GM23338 (cell line): ENCODE results near the gene RNU7-1. TPM values are rescaled to one million over a fixed set of nuclear protein-coding genes. Genes with fewer than 3 reads are reported as not detected.

ENCODE experiments used
- ATAC-seq: fragments of 200-7000 bp; cut with Tn5 transposase; 3 replicates; pipeline ENCODE4 v1.9.1; 2020
- DNase-seq: peaks from one replicate; pipeline ENCODE4 v3.0.0-alpha.2; 2015; ENCODE audit warnings: low spot score
- H2AFZ ChIP-seq: fragments of 200-600 bp; sonication (generic); 2 replicates; pipeline ENCODE4 v1.8.0; 2016; ENCODE audit warnings: antibody characterized with exemption, mild to moderate bottlenecking, moderate library complexity
- H3F3A ChIP-seq: fragments of 200-600 bp; sonication (generic); replicated peaks from 2 replicates; pipeline ENCODE4 v1.8.0; 2017; ENCODE audit warnings: antibody characterized with exemption, mixed run types, low read depth
- H3K27ac ChIP-seq: fragments of 200-600 bp; sonication (generic); 2 replicates; pipeline ENCODE4 v1.6.1; 2016; ENCODE audit warnings: low read depth
- H3K27me3 ChIP-seq: fragments of 200-600 bp; sonication (generic); 2 replicates; pipeline ENCODE4 v1.8.0; 2016; ENCODE audit warnings: mild to moderate bottlenecking, mixed run types, moderate library complexity; ENCODE audit not compliant: insufficient read depth
- H3K36me3 ChIP-seq: fragments of 200-600 bp; sonication (generic); 2 replicates; pipeline ENCODE4 v1.8.0; 2016; ENCODE audit warnings: mild to moderate bottlenecking; ENCODE audit not compliant: insufficient read depth
- H3K4me1 ChIP-seq: fragments of 200-600 bp; sonication (generic); 2 replicates; pipeline ENCODE4 v1.8.0; 2016; ENCODE audit warnings: mild to moderate bottlenecking, moderate library complexity; ENCODE audit not compliant: insufficient read depth
- H3K4me2 ChIP-seq: fragments of 200-600 bp; sonication (generic); 2 replicates; pipeline ENCODE4 v1.7.1; 2017; ENCODE audit warnings: mixed run types
- H3K4me3 ChIP-seq: fragments of 200-600 bp; sonication (generic); 2 replicates; pipeline ENCODE4 v1.6.1; 2016; ENCODE audit warnings: mixed run types
- H3K79me2 ChIP-seq: fragments of 200-600 bp; sonication (generic); replicated peaks from 2 replicates; pipeline ENCODE4 v1.8.0; 2017; ENCODE audit warnings: mild to moderate bottlenecking; ENCODE audit not compliant: insufficient read depth
- H3K9me2 ChIP-seq: fragments of 200-600 bp; sonication (generic); 2 replicates; pipeline ENCODE4 v1.8.0; 2017; ENCODE audit not compliant: insufficient read depth
- H4K20me1 ChIP-seq: fragments of 200-600 bp; sonication (generic); replicated peaks from 2 replicates; pipeline ENCODE4 v1.8.0; 2017; ENCODE audit warnings: mild to moderate bottlenecking; ENCODE audit not compliant: insufficient read depth
- H3K27ac Mint-ChIP-seq: 2 replicates; pipeline ENCODE4 v1.8.0; 2020; ENCODE audit warnings: inconsistent platforms, mild to moderate bottlenecking, moderate library complexity, mixed read lengths
- H3K27me3 Mint-ChIP-seq: 3 replicates; pipeline ENCODE4 v1.8.0; 2022; ENCODE audit warnings: low read depth, mild to moderate bottlenecking, moderate library complexity, mixed read lengths, inconsistent platforms; ENCODE audit not compliant: insufficient read depth, poor library complexity
- H3K36me3 Mint-ChIP-seq: 3 replicates; pipeline ENCODE4 v1.8.0; 2021; ENCODE audit warnings: low read depth, mild to moderate bottlenecking, inconsistent platforms, moderate library complexity, mixed read lengths
- H3K4me1 Mint-ChIP-seq: 3 replicates; pipeline ENCODE4 v1.8.0; 2020; ENCODE audit warnings: mild to moderate bottlenecking, inconsistent platforms, mixed read lengths
- H3K4me3 Mint-ChIP-seq: 3 replicates; pipeline ENCODE4 v1.8.0; 2021; ENCODE audit warnings: moderate library complexity, mild to moderate bottlenecking, inconsistent platforms, mixed read lengths
- H3K9me3 Mint-ChIP-seq: 3 replicates; pipeline ENCODE4 v1.8.0; 2020; ENCODE audit warnings: moderate library complexity, mild to moderate bottlenecking, inconsistent platforms, mixed read lengths
- POLR2AphosphoS5 ChIP-seq: IDR thresholded peaks from 2 replicates; pipeline ENCODE4 v1.6.1; 2016; ENCODE audit warnings: antibody characterized with exemption, low read depth
- REST ChIP-seq: IDR thresholded peaks from one replicate; pipeline ENCODE4 v1.6.1; 2018; ENCODE audit warnings: antibody characterized with exemption; ENCODE audit not compliant: unreplicated experiment
- polyA plus RNA-seq: library from polyadenylated mRNA; unstranded; fragments of >200 nt; fragmentation: Nextera tagmentation; extraction: Ambion mirVana; gene quantifications from 2 replicates; pipeline ENCODE4 v1.2.1, GENCODE V29; 2016
- total RNA-seq: library from RNA; depleted of rRNA; stranded (reverse); fragments of >200 nt; shearing (Covaris generic); gene quantifications from 2 replicates; pipeline ENCODE4 v1.2.3, GENCODE V29; 2014
- TF ChIP-seq, protein P1 (sequence below), 2 experiments: fragments of 200-600 bp in 1 of 2; sonication (generic) in 1 of 2; conservative IDR thresholded peaks; 2 replicates each; pipeline versions ENCODE4 v1.5.1 to v1.6.1; 2016 to 2017; ENCODE audit warnings: antibody characterized with exemption in 2 of 2, low read depth in 2 of 2, mild to moderate bottlenecking in 2 of 2, moderate library complexity in 1 of 2

Gene RNU7-1
- total and polyA plus RNA-seq, 2 experiments from 2014 or later: not detected

- no peak for ATAC-seq
Observed at GRCh38 chr12:6950401-6950801, 6.8 kb downstream of the RNU7-1 start.

More at GRCh38 chr12:6950401-6950801, 6.8 kb downstream of the RNU7-1 start:
- Mint-ChIP-seq H3K27ac (no peak overlapping the region), H3K9me3 (no peaks in the 10 kb centered on the region), H3K4me1 (peaks cover 44% of the 10 kb centered on the region), H3K36me3 (no peaks in the 10 kb centered on the region), H3K27me3 (peaks cover 33% of the 10 kb centered on the region), H3K4me3 (no peak overlapping the region)
- Histone ChIP-seq H3K9me2 (no peaks in the 10 kb centered on the region), H3K27me3 (no peaks in the 10 kb centered on the region), H3K27ac (no peak overlapping the region), H3K79me2 (no peaks in the 10 kb centered on the region), H3K4me2 (no peak overlapping the region), H3K4me1 (peaks cover 23% of the 10 kb centered on the region), H3K4me3 (no peak overlapping the region), H2AFZ (no peak overlapping the region), H3F3A (peaks cover 14% of the 10 kb centered on the region), H3K36me3 (no peaks in the 10 kb centered on the region), H4K20me1 (no peaks in the 10 kb centered on the region)
- no peak for DNase-seq
- TF ChIP-seq, protein P1, sequence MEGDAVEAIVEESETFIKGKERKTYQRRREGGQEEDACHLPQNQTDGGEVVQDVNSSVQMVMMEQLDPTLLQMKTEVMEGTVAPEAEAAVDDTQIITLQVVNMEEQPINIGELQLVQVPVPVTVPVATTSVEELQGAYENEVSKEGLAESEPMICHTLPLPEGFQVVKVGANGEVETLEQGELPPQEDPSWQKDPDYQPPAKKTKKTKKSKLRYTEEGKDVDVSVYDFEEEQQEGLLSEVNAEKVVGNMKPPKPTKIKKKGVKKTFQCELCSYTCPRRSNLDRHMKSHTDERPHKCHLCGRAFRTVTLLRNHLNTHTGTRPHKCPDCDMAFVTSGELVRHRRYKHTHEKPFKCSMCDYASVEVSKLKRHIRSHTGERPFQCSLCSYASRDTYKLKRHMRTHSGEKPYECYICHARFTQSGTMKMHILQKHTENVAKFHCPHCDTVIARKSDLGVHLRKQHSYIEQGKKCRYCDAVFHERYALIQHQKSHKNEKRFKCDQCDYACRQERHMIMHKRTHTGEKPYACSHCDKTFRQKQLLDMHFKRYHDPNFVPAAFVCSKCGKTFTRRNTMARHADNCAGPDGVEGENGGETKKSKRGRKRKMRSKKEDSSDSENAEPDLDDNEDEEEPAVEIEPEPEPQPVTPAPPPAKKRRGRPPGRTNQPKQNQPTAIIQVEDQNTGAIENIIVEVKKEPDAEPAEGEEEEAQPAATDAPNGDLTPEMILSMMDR (conservative IDR thresholded peaks at IDR 0.05; ENCODE audit: low read depth in 2 of 2): peak; percentile 16 to 25; a peak in 1 of 4 replicates
- TF ChIP-seq REST: no peak
- TF ChIP-seq POLR2AphosphoS5: no peak
